Pancreas (tissue), 10 donors: ENCODE measurements around the gene TMCC1. TPM values are rescaled to one million over a fixed set of nuclear protein-coding genes. Genes with fewer than 3 reads are reported as not detected.
"Not testable (repeated sequence)": the region's sequence is repeated elsewhere in the genome, so short reads cannot be mapped to it uniquely, and the experiment has no call there.

ENCODE experiments used
- ATAC-seq, 4 donors: fragments of 200-7000 bp; cut with Tn5 transposase; one replicate each; pipeline versions ENCODE4 v1.8.0 to v1.9.1; 2020; ENCODE audit warnings: mild to moderate bottlenecking in 4 of 4, moderate library complexity in 4 of 4
- DNase-seq, 6 donors: peaks; one replicate each; pipeline ENCODE4 v3.0.0-alpha.2; 2020
- FAIRE-seq: peaks from 2 replicates; lab custom pipeline; 2012; peaks lifted over from hg19 to GRCh38; lab: Jason Lieb, UNC
- H3K27ac ChIP-seq, 4 donors: fragments of 200-600 bp; sonication (generic); 1 replicate in 3 of 4; 2 replicates in 1 of 4; pipeline versions ENCODE4 v1.5.0 to v1.8.0; 2020
- H3K27me3 ChIP-seq, 4 donors: fragments of 200-600 bp; one replicate each; pipeline ENCODE4 v1.8.0; 2021
- H3K36me3 ChIP-seq, 3 donors: fragments of 200-600 bp; sonication (generic) in 1 of 3; one replicate each; pipeline versions ENCODE4 v1.5.0 to v1.8.0; 2020 to 2021
- H3K4me1 ChIP-seq, 3 donors: fragments of 200-600 bp; one replicate each; pipeline ENCODE4 v1.8.0; 2021
- H3K4me3 ChIP-seq, 4 donors: fragments of 200-600 bp; sonication (generic) in 2 of 4; one replicate each; pipeline versions ENCODE4 v1.5.0 to v1.8.0; 2020 to 2021
- H3K9me3 ChIP-seq, 4 donors: fragments of 200-600 bp; one replicate each; pipeline ENCODE4 v1.8.0; 2021
- WGBS, 2 donors: extraction: QIAGEN DNeasy Blood & Tissue Kit; methylation state at CpG; one replicate each; pipeline ENCODE4 v1.1.7; 2013; 5-methylcytosine and 5-hydroxymethylcytosine counted together
- intact Hi-C, 3 donors: fragments of 100-400 bp; cut with DNase I; formaldehyde crosslinking; loops; one replicate each; pipeline versions ENCODE4 v1.11.1 to v1.14.2; 2022
- polyA plus RNA-seq, 2 donors: library from polyadenylated mRNA; stranded (reverse); fragments of 200-250 nt; gene quantifications; one replicate each; pipeline ENCODE4 v1.2.3, GENCODE V29; 2013
- total RNA-seq, 6 donors: library from RNA; stranded (reverse); fragmentation: NEBNext Ultra II Directional in 4 of 6; extraction: Animal tissue kit (Norgen Biotek cat#: 25700) in 4 of 6; gene quantifications; one replicate each; pipeline versions ENCODE4 v1.2.1 to v1.2.4, GENCODE V29; 2021 to 2023
- TF ChIP-seq, protein P1 (sequence below), 4 donors: fragments of 200-600 bp; sonication (generic) in 3 of 4; IDR thresholded peaks; one replicate each; pipeline versions ENCODE4 v1.5.0 to v1.8.0; 2021; ENCODE audit warnings: antibody characterized with exemption in 4 of 4
- donor health status: healthy with polysubstance abuse.
- donor health status: DM: no; HTN: no; CAD: no; lungs with moderate emphysema.
- donor health status: DM: no; HTN: no; CAD: no.
- donor health status: control.
- donor health status: control.
- donor health status: Bipolar disorder and iron deficiency.
- donor health status: DM: yes; HTN: yes; CAD: no.
- donor health status: DM: no; HTN: no; CAD: no.
- donor health status: DM: no; HTN: no; CAD: no.
- donor health status: DM: yes; HTN: yes; CAD: no.

Gene TMCC1
- total and polyA plus RNA-seq, 8 donors = 5.6 to 27.5 (median 16.9) TPM

- Histone ChIP-seq H3K27ac (no peak overlapping the region), H3K36me3 (no peaks in the 10 kb centered on the region), H3K27me3 (no peaks in the 10 kb centered on the region), H3K9me3 (no peaks in the 10 kb centered on the region), H3K4me1 (peaks cover 0 to 10% (median 0%) of the 10 kb centered on the region in 3 donors), H3K4me3 (no peak overlapping the region)
- no peak for DNase-seq
- TF ChIP-seq, protein P1, sequence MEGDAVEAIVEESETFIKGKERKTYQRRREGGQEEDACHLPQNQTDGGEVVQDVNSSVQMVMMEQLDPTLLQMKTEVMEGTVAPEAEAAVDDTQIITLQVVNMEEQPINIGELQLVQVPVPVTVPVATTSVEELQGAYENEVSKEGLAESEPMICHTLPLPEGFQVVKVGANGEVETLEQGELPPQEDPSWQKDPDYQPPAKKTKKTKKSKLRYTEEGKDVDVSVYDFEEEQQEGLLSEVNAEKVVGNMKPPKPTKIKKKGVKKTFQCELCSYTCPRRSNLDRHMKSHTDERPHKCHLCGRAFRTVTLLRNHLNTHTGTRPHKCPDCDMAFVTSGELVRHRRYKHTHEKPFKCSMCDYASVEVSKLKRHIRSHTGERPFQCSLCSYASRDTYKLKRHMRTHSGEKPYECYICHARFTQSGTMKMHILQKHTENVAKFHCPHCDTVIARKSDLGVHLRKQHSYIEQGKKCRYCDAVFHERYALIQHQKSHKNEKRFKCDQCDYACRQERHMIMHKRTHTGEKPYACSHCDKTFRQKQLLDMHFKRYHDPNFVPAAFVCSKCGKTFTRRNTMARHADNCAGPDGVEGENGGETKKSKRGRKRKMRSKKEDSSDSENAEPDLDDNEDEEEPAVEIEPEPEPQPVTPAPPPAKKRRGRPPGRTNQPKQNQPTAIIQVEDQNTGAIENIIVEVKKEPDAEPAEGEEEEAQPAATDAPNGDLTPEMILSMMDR (IDR thresholded peaks at IDR 0.05) = no peak
- FAIRE-seq = no peak
- WGBS, 2 donors = 55 to 62% methylated on average over 2 of the region's 2 CpGs
- no peak for ATAC-seq
- intact Hi-C loops = loop anchor here in 1 of 3 donors (10.0 kb wide), 1 partner anchor 342 kb away; no protein-coding TSS in a partner anchor
These were observed 57.0 kb downstream of the TMCC1 start for GRCh38 chr3:129836381-129837064.

- DNase-seq (no peak), FAIRE-seq (no peak), ATAC-seq (no peak)
- no peak overlapping the region for H3K4me3 ChIP-seq
- TF ChIP-seq, protein P1 (IDR thresholded peaks at IDR 0.05) = no peak
- no peaks in the 10 kb centered on the region for H3K27me3 ChIP-seq
- no peak overlapping the region for H3K27ac ChIP-seq
- H3K4me1 ChIP-seq = peaks cover 0 to 10% (median 0%) of the 10 kb centered on the region in 3 donors
- H3K36me3 ChIP-seq = no peaks in the 10 kb centered on the region
- WGBS, 2 donors = 80 to 86% methylated on average over 2 of the region's 2 CpGs
- intact Hi-C loops = loop anchor here in 1 of 3 donors (10.0 kb wide), 1 partner anchor 340 kb away; no protein-coding TSS in a partner anchor
- H3K9me3 ChIP-seq = no peaks in the 10 kb centered on the region
These were observed 58.3 kb downstream of the TMCC1 start for GRCh38 chr3:129835198-129835597.

- 80 to 83% methylated on average over 5 of the region's 5 CpGs for WGBS, 2 donors
- intact Hi-C loops = loop anchor here in 1 of 3 donors (10.0 kb wide), 1 partner anchor 340 kb away; no protein-coding TSS in a partner anchor
- FAIRE-seq = no peak
These were observed 58.9 kb downstream of the TMCC1 start for GRCh38 chr3:129834580-129834979.

DNA sequence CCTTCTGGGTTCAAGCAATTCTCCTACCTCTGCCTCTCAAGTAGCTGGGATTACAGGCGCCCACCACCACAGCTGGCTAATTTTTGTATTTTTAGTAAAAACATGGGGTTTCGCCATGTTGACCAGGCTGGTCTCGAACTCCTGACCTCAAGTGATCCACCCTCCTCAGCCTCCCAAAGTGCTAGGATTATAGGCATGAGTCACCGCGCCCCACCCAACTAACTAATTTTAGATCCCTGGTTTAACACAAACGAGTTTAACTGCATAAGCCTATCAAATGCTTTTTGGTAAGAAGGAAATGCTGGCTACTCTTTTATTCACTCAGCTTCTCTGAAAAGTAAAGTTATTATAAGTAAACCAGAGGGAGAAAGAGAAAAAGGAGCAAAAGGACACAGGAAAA lies 61.6 kb downstream of the TMCC1 start:
- 87% methylated on average over 6 of the region's 6 CpGs for WGBS, 2 donors
- H3K27ac ChIP-seq, FAIRE-seq, H3K4me3 ChIP-seq, H3K36me3 ChIP-seq, H3K27me3 ChIP-seq, DNase-seq, H3K4me1 ChIP-seq, H3K9me3 ChIP-seq, ATAC-seq: not testable (repeated sequence)
- intact Hi-C loops = loop anchor here in 1 of 3 donors (10.0 kb wide), 1 partner anchor 337 kb away; no protein-coding TSS in a partner anchor

More at GRCh38 chr3:129834580-129834979, 58.9 kb downstream of the TMCC1 start:
- H3K4me1 ChIP-seq = peaks cover 0 to 10% (median 0%) of the 10 kb centered on the region in 3 donors
- TF ChIP-seq, protein P1 (IDR thresholded peaks at IDR 0.05) = no peak
- H3K9me3 ChIP-seq = no peaks in the 10 kb centered on the region
- no peak for DNase-seq
- H3K4me3 ChIP-seq = no peak overlapping the region
- no peaks in the 10 kb centered on the region for H3K27me3 ChIP-seq
- no peak overlapping the region for H3K27ac ChIP-seq
- no peaks in the 10 kb centered on the region for H3K36me3 ChIP-seq
- no peak for ATAC-seq

DNA sequence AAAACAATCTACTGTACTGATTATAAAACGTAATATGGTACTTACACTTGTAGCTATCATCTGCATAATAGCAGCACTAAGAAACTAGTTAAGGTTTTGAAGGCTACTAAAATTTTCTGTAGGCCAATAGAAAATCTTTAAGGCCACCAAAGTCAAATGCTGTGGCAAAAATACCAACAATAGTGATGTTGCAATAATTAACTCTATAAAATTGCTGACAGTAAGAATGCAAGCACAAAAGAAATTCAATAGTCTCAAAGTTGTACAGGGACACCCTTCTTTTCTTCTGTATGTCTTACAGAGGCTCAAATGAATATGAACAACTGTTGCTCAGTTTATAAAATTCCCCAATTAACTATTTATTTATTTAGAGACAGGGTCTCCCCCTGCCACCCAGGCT lies 62.0 kb downstream of the TMCC1 start:
- no peak overlapping the region for H3K27ac ChIP-seq
- WGBS, 2 donors = 68 to 84% methylated on average over 1 of the region's 1 CpG
- FAIRE-seq (no peak), DNase-seq (no peak), ATAC-seq (no peak)
- TF ChIP-seq, protein P1 (IDR thresholded peaks at IDR 0.05) = no peak
- no peaks in the 10 kb centered on the region for H3K27me3 ChIP-seq
- no peaks in the 10 kb centered on the region for H3K4me1 ChIP-seq
- H3K4me3 ChIP-seq = no peak overlapping the region
- H3K9me3 ChIP-seq = no peaks in the 10 kb centered on the region
- H3K36me3 ChIP-seq = no peaks in the 10 kb centered on the region
- intact Hi-C loops = loop anchor here in 1 of 3 donors (10.0 kb wide), 1 partner anchor 337 kb away; no protein-coding TSS in a partner anchor
